A549 treated with RU486 at 1 μM for 4 hours (cell line): ENCODE measurements around the gene RETN. TPM values are rescaled to one million over a fixed set of nuclear protein-coding genes. Genes with fewer than 3 reads are reported as not detected.

Experiments used
- total RNA-seq: library from RNA; stranded (reverse); fragments of 200-300 nt; extraction: Qiagen RNA extraction; gene quantifications from 5 replicates; pipeline ENCODE4 v1.2.3, GENCODE V29; 2022; ENCODE audit warnings: low read depth

The RETN gene, protein sequence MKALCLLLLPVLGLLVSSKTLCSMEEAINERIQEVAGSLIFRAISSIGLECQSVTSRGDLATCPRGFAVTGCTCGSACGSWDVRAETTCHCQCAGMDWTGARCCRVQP
- total RNA-seq: not detected in 5 replicates

DNA sequence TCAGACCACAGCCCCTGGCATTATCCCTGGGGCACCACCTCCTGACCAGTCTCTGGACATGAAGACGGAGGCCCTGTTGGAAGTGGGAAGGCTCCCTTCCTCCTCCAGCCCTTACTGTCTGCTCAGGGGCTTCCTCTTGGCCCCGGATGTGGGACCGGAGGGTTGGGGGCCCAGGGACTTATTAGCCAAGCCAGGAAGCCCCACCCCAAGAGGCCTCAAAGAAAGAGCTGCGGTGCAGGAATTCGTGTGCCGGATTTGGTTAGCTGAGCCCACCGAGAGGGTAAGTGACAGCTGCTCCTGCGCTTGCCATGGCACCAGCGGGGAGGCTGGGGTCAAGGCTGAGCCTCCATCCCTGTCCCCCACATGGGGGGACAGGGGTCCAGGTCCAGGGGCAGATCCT is at the start of gene RETN:
Gene RETN, plus strand, starts transcription at position 208 of the 400 bp plus-strand sequence. CDS start 278 bp downstream, outside the sequence.

DNA sequence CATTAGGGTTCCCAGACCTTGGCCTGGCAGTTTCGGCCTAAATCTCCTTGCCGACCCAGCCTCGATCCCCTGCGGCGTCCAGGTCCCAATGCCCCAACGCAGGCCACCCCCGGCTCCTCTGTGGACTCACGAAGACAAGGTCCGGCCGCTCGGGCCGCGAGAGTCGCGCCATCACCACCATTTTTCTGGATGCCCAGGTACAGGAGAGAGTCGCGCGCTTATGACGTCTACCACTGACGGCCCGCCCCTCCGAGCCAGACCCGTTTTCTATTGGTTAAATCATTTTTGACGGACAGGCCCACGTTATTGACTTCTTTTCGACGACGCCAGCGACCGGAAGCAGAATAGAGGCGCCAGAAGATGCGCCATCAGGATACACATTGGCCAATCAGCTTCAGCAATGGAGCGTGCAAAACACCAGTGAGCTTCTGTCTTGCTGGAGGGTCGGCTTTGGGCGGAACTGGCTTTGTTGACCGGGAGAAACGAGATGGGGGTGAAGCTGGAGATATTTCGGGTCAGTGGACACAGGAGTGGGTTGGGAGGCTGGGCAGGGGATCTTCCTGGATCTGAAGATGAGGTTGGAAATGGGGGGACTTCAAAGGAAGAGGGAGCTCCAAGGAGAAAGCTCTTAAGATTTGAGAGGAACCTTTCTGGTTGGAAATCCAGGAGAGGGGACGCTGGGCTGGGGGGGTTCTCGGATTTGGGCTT is 39.3 kb upstream of the RETN start, which contains the start of the genes PET100 and XAB2:
Gene PET100, plus strand, starts transcription at position 447 of the 708 bp plus-strand sequence. Its CDS starts 41 bp downstream, at position 488.
Gene XAB2, minus strand, starts transcription at position 199 of the 708 bp plus-strand sequence. Its CDS starts 18 bp downstream, at position 181.

DNA sequence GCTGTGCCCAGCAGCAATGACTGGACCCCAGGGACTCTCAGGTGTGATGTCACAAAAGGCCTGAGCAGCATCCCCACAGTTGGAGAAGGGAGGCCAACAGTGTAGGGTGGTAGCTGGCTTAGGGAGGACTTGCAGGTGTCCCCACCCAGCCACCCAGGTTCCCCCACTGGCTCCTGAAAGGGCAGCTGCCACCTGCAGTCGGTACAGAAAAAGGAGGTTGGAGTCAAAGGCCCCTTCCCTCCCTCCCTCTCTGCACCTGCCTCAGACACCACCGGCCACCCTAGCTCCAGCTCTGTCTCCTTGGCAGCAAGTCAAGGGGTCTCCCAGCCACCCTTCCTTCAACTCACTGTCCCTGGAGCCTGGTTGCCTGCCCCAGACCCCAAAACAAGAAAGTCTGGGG is 35.2 kb upstream of the RETN start, which contains the start of gene PCP2:
Gene PCP2, minus strand, starts transcription at position 22 of the 400 bp plus-strand sequence. CDS start 262 bp downstream, outside the sequence.

DNA sequence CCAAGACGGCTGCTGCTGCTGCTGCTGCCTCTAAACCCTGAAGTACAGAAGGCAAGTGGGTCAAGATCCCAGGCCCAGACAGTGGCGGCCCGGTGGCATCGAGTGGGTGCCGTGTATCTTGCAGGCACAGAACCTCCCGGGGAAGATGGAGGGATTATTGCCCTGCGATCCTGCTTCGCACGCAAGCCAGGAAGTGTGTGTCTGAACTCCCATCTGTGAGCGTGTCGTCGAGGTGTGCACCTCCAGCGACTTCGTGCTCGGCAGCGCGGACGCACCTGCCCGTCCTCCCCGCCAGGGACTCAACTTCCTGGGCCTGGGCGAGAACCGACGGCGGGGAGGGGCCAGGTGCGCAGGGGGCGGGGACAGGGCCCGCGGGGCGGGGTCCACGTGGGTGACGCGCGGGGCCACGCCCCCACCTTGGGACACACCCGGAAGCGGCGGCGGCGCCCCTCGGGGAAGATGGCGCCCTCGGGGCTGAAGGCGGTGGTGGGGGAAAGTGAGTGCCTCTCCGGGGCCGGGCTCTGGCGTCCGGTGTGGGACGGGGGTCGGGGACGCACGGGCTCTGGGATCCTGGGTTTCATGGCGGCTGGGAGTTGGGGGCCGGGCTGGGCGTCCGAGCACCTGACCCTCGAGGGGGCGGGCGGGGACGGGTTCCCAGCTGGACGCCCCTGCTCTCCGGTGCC is 32.0 kb upstream of the RETN start, which contains the start of gene STXBP2:
Gene STXBP2, plus strand, starts transcription at position 420 of the 683 bp plus-strand sequence. Its CDS starts 40 bp downstream, at position 460.

DNA sequence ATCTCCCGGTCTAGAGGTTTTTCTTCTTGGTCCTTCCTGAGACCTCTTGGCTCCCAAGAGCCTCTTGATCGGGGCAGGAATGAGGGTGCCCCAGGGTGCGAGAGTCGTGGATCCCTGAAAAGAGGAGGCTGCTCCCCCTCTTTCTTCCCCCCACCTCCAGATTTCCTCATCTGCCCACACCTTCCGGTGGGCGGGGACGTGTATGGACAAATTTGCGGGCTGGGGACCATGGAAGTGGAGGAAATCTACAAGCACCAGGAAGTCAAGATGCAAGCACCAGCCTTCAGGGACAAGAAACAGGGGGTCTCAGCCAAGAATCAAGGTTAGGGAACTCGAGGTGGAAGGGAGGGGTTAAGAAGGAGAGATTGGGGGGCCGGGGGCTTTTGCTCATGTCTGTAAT is 8.0 kb downstream of the RETN start, which contains the start of gene MCEMP1:
Gene MCEMP1, plus strand, starts transcription at position 237 of the 400 bp plus-strand sequence. Its CDS starts 31 bp downstream, at position 268.

DNA sequence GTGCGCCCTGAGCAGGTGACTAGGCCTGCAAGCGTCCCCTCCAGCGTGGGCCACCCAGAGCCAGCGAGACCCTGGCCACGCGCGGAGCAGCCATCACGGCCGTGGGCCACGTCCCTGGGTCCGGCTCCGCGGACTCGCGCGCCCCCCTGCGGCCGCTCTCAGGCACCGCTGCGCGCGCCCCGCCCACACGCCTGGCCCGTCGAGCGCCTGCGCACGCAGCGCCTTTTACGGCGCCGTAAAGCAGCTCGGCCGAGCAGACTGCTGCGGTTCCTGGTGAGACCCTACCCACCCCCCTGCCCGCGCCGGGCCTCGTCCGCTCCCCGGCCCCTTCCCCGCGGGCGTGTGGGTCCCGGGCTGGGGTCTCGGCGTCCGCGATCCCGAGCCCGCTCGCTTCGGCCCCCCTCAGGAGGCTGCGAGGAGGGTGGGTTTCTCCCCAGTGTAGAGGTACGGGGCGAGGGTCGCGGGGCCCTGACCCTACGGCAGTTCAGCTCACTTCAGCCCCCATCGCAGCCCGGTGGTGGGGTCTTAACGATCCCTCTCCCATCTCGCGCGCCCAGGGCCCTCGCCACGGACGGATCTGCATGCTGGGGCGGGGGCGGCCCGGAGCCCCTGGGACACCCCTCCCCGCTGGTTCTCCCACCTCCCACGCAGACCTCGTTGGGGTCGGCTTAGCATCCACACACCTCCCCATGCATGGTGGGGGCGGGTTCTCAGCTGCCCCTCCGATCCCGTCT is 11.9 kb downstream of the RETN start, which contains the start of gene TRAPPC5:
Gene TRAPPC5, plus strand, starts transcription at position 228 of the 734 bp plus-strand sequence. CDS start 1,421 bp downstream, outside the sequence.

DNA sequence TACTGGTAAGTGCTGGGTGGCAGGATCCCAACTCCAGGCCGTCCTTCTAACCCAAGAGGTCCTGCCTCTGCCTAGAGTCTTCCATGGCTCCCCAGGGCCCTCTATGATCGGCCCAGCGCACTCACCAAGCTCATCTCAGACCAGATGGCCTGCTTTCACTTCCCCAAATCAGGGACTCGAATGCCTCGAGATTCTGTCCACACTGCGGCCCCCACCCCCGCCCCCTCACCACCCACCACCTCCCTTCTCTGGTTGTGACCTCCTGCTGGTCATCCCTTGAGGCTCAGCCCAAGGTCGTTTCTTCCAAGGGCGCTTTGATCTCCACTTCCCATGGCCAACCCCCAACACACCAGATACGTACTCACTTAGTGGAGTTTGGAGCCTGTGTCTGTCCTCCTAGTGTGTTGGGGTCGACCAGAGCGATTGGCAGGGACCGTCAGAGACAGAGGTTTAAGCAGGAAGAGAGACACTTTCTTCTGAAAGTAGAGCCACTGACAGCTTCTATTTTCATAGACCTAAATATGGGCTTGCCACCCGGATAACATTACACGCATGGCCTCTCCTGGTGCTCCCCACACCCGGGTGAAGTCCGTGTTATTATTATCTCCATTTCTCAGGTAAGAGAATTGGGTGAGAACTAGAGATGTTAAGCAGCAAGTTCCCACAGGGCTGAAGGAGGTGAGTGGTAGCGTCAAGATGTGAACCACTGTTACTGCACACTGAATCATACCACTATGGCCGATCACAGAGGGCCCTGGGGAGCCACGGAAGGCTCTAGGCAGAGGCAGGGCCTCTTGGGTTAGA is 33.0 kb downstream of the RETN start, which contains the start of gene FCER2:
Gene FCER2, minus strand, starts transcription at position 478 of the 804 bp plus-strand sequence. CDS start 2,371 bp downstream, outside the sequence.

Other genes starting within 250 kb of the RETN start
- 0.93 to 2.1 TPM (median 1.8 TPM) in 5 replicates for gene PEX11G, start 180.0 kb upstream of the RETN start, total RNA-seq
- 13.8 to 20.6 TPM (median 20.1 TPM) in 5 replicates for gene ZNF358, start 152.9 kb upstream of the RETN start, total RNA-seq
- gene MCOLN1, start 146.4 kb upstream of the RETN start, total RNA-seq: 10.5 to 14.9 TPM (median 13.1 TPM) in 5 replicates
- gene PNPLA6, start 133.3 kb upstream of the RETN start, total RNA-seq: 26.9 to 37.6 TPM (median 33.9 TPM) in 5 replicates
- 2.8 to 5.5 TPM (median 4.3 TPM) in 5 replicates for gene CAMSAP3, start 73.2 kb upstream of the RETN start, total RNA-seq
- gene XAB2, start 39.5 kb upstream of the RETN start, total RNA-seq: 21.4 to 27.8 TPM (median 26.3 TPM) in 5 replicates
- 52.7 to 81.5 TPM (median 56.6 TPM) in 5 replicates for gene PET100, start 39.3 kb upstream of the RETN start, total RNA-seq
- gene PCP2, start 35.3 kb upstream of the RETN start, total RNA-seq: 0.20 TPM in 1 of 5 replicates, not detected in the others
- gene STXBP2, start 31.9 kb upstream of the RETN start, total RNA-seq: 32.9 to 44.6 TPM (median 40.8 TPM) in 5 replicates
- gene MCEMP1, start 8.0 kb downstream of the RETN start, total RNA-seq: not detected in 5 replicates
- 44.6 to 114 TPM (median 102 TPM) in 5 replicates for gene TRAPPC5, start 11.8 kb downstream of the RETN start, total RNA-seq
- not detected in 5 replicates for gene FCER2, start 33.1 kb downstream of the RETN start, total RNA-seq
- not detected in 5 replicates for gene CLEC4G, start 63.1 kb downstream of the RETN start, total RNA-seq
- not detected in 5 replicates for gene CD209, start 78.5 kb downstream of the RETN start, total RNA-seq
- gene CLEC4M, start 94.2 kb downstream of the RETN start, total RNA-seq: not detected in 5 replicates
- gene EVI5L, start 161.2 kb downstream of the RETN start, total RNA-seq: 0.97 to 1.7 TPM (median 1.5 TPM) in 5 replicates
- gene PRR36, start 205.3 kb downstream of the RETN start, total RNA-seq: 0.21 to 0.84 TPM (median 0.39 TPM) in 5 replicates
- 5.4 to 7.1 TPM (median 6.3 TPM) in 5 replicates for gene LRRC8E, start 219.5 kb downstream of the RETN start, total RNA-seq
- 12.0 to 17.2 TPM (median 16.8 TPM) in 5 replicates for gene MAP2K7, start 234.8 kb downstream of the RETN start, total RNA-seq
- 0.78 to 2.4 TPM (median 1.9 TPM) in 5 replicates for gene TGFBR3L, start 245.8 kb downstream of the RETN start, total RNA-seq